HL-60 (cell line): ENCODE measurements around the gene RANBP3L.

Experiments used
- DNase-seq, 2 experiments: peaks; one replicate each; pipeline ENCODE4 v3.0.0-alpha.2; 2010 to 2020; ENCODE audit warnings: low read depth in 1 of 2, low spot score in 1 of 2
- H3K27ac ChIP-seq: fragments of 250-450 bp; sonication (Bioruptor Pico); replicated peaks from 2 replicates; pipeline ENCODE4 v1.5.1; 2020; ENCODE audit warnings: mild to moderate bottlenecking, moderate library complexity
- H3K27me3 ChIP-seq: fragments of 250-450 bp; sonication (Bioruptor Pico); 2 replicates; pipeline ENCODE4 v1.5.1; 2021; ENCODE audit warnings: mild to moderate bottlenecking, moderate library complexity; ENCODE audit not compliant: insufficient read depth, poor library complexity, severe bottlenecking
- H3K4me3 ChIP-seq: replicated peaks from 2 replicates; pipeline ENCODE4 v1.5.1; 2011; ENCODE audit warnings: mild to moderate bottlenecking, control low read depth, low read length; ENCODE audit not compliant: insufficient read depth
- CTCF ChIP-seq: IDR thresholded peaks from one replicate; pipeline ENCODE4 v1.5.1; 2011; ENCODE audit warnings: low read length, control low read depth, inconsistent platforms; ENCODE audit not compliant: insufficient read depth
- GABPA ChIP-seq: IDR thresholded peaks from 2 replicates; pipeline ENCODE4 v1.6.1; 2012; ENCODE audit warnings: low read depth
- POLR2AphosphoS5 ChIP-seq: IDR thresholded peaks from 2 replicates; pipeline ENCODE4 v1.6.1; 2012; ENCODE audit warnings: low read depth
- SPI1 ChIP-seq: IDR thresholded peaks from 2 replicates; pipeline ENCODE4 v1.6.1; 2012; ENCODE audit warnings: low read depth, mild to moderate bottlenecking, borderline replicate concordance
- TF ChIP-seq, protein P1 (sequence below): IDR thresholded peaks from 2 replicates; pipeline ENCODE4 v1.6.1; 2012; ENCODE audit warnings: low read depth; ENCODE audit not compliant: insufficient replicate concordance

RANBP3L gene

DNA sequence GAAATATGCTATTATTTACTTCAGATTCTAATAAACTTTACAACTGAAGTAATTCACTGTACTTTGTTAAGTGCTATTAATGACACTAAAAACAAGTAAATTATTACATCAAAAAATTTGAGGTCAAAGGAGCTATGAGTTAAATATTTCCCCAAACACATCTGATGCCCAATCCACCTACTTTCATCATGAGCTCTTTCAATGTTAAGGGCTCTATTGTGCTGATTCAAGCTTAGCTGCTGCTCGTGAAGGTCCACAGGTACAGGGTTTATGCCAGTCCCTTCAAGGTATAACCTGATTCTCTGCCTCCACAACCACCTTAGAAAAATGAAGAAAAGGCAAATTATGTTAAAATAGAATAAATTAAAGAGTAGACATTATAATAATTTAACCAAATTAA lies 84.1 kb downstream of the RANBP3L start:
- no peak overlapping the region for H3K27ac ChIP-seq
- TF ChIP-seq SPI1 (no peak), CTCF (no peak), POLR2AphosphoS5 (no peak), GABPA (no peak)
- TF ChIP-seq, protein P1, sequence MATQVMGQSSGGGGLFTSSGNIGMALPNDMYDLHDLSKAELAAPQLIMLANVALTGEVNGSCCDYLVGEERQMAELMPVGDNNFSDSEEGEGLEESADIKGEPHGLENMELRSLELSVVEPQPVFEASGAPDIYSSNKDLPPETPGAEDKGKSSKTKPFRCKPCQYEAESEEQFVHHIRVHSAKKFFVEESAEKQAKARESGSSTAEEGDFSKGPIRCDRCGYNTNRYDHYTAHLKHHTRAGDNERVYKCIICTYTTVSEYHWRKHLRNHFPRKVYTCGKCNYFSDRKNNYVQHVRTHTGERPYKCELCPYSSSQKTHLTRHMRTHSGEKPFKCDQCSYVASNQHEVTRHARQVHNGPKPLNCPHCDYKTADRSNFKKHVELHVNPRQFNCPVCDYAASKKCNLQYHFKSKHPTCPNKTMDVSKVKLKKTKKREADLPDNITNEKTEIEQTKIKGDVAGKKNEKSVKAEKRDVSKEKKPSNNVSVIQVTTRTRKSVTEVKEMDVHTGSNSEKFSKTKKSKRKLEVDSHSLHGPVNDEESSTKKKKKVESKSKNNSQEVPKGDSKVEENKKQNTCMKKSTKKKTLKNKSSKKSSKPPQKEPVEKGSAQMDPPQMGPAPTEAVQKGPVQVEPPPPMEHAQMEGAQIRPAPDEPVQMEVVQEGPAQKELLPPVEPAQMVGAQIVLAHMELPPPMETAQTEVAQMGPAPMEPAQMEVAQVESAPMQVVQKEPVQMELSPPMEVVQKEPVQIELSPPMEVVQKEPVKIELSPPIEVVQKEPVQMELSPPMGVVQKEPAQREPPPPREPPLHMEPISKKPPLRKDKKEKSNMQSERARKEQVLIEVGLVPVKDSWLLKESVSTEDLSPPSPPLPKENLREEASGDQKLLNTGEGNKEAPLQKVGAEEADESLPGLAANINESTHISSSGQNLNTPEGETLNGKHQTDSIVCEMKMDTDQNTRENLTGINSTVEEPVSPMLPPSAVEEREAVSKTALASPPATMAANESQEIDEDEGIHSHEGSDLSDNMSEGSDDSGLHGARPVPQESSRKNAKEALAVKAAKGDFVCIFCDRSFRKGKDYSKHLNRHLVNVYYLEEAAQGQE: no peak
- no peak for DNase-seq

GRCh38 chr5:36215910-36216309 lies 85.8 kb downstream of the RANBP3L start:
- no peak for TF ChIP-seq POLR2AphosphoS5
- no peak for TF ChIP-seq SPI1
- TF ChIP-seq, protein P1: no peak
- no peak for TF ChIP-seq GABPA
- TF ChIP-seq CTCF: no peak
- no peak overlapping the region for H3K4me3 ChIP-seq
- DNase-seq: no peak

More for the DNA sequence above, 84.1 kb downstream of the RANBP3L start:
- no peak overlapping the region for H3K4me3 ChIP-seq
- no peaks in the 10 kb centered on the region for H3K27me3 ChIP-seq

GRCh38 chr5:36214436-36214835 lies 87.3 kb downstream of the RANBP3L start:
- TF ChIP-seq SPI1: no peak
- TF ChIP-seq, protein P1: no peak
- no peak for DNase-seq
- Histone ChIP-seq H3K4me3 (no peak overlapping the region), H3K27ac (no peak overlapping the region), H3K27me3 (no peaks in the 10 kb centered on the region)

More at GRCh38 chr5:36215910-36216309, 85.8 kb downstream of the RANBP3L start:
- H3K27ac ChIP-seq: no peak overlapping the region
- H3K27me3 ChIP-seq: no peaks in the 10 kb centered on the region

DNA sequence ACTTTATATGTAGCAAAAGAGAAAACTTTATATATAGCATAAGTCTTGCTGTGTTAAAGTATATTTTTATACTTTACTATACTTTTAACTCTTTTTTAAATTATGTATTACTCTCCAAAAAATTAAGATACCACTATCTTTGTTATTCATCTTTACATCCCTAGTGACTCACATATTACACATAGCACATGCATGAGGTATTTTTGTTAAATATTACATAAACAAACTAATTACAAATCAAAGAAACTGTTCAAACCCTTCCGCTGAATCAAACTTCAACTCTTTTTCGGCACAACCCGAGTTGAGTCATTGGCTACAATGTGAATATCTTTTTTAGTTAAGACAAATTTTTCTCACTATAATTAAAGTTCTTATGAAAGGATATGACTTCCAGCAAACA lies 92.0 kb downstream of the RANBP3L start:
- Histone ChIP-seq H3K4me3 (no peak overlapping the region), H3K27me3 (no peaks in the 10 kb centered on the region), H3K27ac (no peak overlapping the region)
- DNase-seq: no peak
- no peak for TF ChIP-seq SPI1
- no peak for TF ChIP-seq CTCF
- TF ChIP-seq POLR2AphosphoS5: no peak
- no peak for TF ChIP-seq GABPA
- TF ChIP-seq, protein P1: no peak
